NCI-H187 treated with DMSO at 0.1 percent for 48 hours (cell line): Measurements from ENCODE around the gene AMD1.
"Not testable (repeated sequence)": the region's sequence is repeated elsewhere in the genome, so short reads cannot be mapped to it uniquely, and the experiment has no call there.

Experiments
- DNase-seq: peaks from one replicate; lab custom pipeline; 2025; lab: John Stamatoyannopoulos, UW

Gene AMD1

DNA sequence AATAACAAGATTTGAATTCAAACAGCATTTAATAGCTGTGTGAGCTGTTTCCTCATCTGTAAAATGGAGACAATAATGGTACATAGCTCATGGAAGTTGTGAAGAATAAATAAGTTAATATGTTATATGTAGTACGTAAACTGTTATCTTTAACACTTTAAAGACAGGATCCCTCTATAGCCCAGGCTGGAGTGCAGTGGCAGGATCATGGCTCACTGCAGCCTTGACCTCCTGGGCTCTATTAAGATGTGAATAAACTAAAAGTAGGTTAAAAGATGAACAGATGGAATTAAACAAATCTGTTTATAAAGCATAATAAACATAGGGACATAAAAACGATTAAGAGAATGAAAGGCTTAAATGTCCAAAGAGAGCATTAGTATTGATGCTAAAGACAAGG lies 3.0 kb downstream of the AMD1 start:
- DNase-seq: no peak

GRCh38 chr6:110878751-110879522 lies 4.4 kb downstream of the AMD1 start:
- DNase-seq: no peak

DNA sequence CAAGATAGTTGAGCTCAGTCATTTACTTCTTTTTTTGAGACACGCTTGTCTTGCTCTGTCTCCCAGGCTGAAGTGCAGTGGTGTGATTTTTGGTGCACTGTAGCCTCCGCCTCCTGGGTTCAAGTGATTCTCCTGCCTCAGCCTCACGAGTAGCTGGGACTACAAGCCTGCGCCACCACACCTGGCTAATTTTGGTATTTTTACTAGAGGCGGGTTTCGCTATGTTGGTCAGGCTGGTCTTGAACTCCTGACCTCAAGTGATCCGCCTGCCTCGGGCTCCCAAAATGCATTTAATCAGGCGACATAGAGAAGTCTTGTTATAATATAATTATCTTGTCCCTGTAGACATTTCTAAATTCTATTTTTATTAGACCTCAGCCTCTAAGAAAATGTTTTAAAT lies 6.1 kb downstream of the AMD1 start:
- DNase-seq: no peak

GRCh38 chr6:110881546-110882273 lies 7.1 kb downstream of the AMD1 start:
- no peak for DNase-seq

DNA sequence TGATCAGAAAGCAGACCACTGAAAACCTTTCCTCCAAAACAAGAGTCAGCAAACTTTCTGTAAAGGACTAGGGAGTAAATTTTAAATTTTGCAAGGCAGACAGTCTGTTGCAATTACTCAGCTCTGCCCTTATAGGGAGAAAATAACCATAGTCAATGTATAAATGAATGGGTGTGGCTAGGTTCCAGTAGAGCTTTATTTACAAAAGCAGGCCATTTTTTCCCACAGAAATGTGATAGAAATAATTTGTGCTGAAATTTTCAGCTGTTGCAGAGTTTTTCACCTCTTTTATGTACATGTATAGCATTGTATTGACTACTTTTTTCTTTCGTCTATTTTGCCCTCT lies 7.7 kb downstream of the AMD1 start:
- DNase-seq: no peak

DNA sequence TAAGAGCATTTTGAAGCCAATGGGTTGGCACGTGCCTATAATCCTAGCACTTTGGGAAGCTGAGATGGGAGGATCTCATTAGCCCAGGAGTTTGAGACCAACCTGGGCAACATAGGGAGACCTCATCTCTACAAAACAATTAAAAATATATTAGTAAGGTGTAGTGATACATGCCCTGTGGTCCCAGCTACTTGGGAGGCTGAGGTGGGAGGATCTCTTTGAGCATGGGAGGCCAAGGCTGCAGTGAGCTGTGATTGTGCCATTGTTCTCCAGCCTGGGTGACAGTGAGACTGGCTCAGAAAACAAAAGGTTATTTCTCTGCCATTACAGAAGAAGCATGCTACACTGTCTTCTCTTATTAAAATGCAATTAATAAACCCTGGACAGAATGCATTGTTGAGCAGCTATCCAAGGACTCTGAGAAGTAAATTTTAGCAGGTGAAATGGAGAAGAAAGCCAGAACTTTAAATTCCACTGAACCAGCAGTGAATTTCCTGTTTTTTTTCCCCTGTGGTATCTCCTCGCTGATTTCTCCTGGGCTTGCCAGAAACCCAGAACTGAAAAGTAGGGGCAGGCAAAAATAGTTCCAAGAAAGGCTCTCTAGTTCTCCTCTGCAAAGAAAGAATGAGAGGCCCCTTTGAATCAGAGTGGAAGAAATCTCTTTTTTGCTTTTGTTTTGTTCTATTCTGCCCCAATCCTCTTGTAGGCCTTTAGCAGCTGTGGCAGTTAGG lies 8.4 kb downstream of the AMD1 start:
- DNase-seq: no peak

GRCh38 chr6:110884321-110884720 lies 9.7 kb downstream of the AMD1 start:
- no peak for DNase-seq

- no peak for DNase-seq
Measured at GRCh38 chr6:110885526-110885925, 10.9 kb downstream of the AMD1 start.

- no peak for DNase-seq
Measured at GRCh38 chr6:110886555-110887167, 12.1 kb downstream of the AMD1 start.

DNA sequence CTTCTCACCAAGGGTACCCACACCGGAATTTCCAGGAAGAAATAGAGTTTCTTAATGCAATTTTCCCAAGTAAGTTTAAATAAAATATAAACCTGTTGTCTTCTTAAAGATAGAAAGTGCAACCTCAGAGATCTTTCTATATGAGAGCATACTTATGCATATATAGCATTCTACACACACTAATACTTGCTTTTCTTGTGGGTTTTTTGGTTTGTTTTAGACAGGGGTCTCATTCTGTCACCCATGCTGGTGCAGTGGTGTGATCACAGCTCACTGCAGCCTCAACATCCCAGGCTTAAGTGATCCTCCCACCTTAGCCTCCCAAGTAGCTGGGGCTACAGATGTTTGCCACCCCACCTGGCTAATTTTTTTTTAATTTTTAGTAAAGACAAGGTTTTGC lies 15.7 kb downstream of the AMD1 start:
- no peak for DNase-seq

DNA sequence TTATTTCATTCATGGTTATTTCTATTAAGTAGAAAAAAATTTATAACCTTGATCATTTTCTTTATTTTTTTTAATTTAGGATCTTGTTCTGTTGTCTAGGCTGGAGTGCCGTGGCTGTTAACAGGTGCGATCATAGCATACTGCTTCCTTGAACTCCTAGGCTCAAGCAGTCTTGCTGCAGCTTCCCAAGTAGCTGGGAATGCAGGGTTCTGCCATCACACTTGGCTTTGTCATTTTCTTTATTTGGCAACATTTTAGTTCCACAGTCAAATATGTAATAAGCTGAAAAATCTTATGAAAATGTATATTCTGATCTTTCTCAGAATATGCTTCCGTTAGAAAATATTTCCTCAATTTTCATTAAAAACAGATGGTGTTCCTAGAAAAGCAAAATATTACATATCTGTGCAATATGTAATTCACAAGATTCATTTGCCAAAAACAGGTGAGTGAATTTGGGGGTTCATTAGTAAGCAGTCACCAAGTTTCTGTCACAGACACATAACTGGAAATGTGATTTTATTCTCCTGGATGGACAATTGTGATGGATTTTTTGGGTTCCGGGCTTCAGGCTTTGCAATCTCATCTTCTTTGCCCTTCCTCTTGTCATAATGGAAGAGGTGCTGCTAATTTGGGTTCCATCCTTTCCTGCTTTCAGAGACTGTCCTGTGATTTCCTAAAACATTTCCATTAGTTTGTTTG lies 21.5 kb downstream of the AMD1 start:
- no peak for DNase-seq

DNA sequence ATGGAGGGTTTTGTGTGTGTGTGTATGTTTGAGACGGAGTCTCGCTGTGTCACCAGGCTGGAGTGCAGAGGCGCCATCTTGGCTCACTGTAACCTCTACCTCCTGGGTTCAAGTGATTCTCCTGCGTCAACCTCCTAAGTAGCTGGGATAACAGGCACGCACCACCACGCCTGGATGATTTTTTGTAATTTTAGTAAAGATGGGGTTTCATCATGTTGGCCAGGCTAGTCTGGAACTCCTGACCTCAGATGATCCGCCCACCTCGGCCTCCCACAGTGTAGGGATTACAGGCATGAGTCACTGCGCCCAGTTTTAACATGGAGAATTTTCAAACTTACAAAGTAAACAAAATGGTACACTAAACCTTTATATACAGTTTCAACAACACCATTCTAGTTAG lies 22.8 kb downstream of the AMD1 start:
- DNase-seq: no peak

- no peak for DNase-seq
Measured at GRCh38 chr6:110898111-110898510, 23.5 kb downstream of the AMD1 start.

GRCh38 chr6:110900028-110900598 lies 25.5 kb downstream of the AMD1 start:
- no peak for DNase-seq

DNA sequence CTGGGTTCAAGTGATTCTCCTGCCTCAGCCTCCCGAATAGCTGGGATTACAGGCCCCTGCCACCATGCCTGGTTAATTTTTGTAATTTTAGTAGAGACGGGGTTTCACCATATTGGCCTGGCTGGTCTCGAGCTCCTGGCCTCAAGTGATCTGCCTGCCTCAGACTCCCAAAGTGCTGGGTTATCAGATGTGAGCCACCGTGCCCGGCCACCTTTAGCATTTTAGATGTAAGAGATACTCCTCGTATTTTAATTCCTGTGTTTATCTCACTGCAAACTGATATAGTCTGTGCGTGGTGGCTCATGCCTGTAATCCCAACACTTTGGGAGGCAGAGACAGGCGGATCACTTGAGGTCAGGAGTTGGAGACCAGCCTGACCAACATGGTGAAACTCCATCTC lies 27.0 kb downstream of the AMD1 start:
- DNase-seq: not testable (repeated sequence)

GRCh38 chr6:110902091-110902490 lies 27.5 kb downstream of the AMD1 start:
- DNase-seq: no peak

DNA sequence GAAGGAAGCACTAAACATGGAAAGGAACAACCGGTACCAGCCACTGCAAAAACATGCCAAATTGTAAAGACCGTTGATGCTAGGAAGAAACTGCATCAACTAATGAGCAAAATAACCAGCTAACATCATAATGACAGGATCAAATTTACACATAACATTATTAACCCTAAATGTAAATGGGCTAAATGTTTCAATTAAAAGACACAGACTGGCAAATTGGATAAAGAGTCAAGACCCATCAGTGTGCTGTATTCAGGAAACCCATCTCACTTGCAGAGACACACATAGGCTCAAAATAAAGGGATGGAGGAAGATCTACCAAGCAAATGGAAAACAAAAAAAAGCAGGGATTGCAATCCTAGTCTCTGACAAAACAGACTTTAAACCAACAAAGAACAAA lies 31.7 kb downstream of the AMD1 start:
- DNase-seq: not testable (repeated sequence)

DNA sequence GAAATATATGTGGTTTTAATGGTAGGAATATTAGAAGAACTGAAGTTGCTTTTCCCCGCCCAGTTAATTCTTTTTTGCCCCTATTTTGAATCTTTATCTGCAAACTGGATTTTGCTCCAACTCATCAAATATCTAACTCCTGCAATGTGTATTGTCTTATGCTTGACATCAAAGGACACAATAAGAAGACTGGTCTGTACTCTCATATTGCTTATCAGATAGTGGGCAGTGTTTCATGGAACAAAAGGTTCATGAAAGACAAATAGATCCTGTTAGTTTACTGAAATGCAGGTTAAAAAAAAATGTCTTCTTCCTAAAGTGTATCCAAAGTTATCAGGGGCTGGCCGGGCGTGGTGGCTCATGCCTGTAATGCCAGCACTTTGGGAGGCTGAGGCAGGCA lies 56.2 kb downstream of the AMD1 start:
- no peak for DNase-seq

GRCh38 chr6:110933912-110934311 lies 59.3 kb downstream of the AMD1 start:
- no peak for DNase-seq

- DNase-seq: no peak
Measured at GRCh38 chr6:110934381-110934898, 59.9 kb downstream of the AMD1 start.

- no peak for DNase-seq
Measured at GRCh38 chr6:110935171-110935570, 60.6 kb downstream of the AMD1 start.
